Liver (tissue), 9 donors: ENCODE data around the gene HSPA12A. TPM values are rescaled to one million over a fixed set of nuclear protein-coding genes. Genes with fewer than 3 reads are reported as not detected.

ENCODE experiments used
- DNase-seq: peaks from one replicate; pipeline ENCODE4 v3.0.0-alpha.2; 2017; ENCODE audit warnings: low spot score
- H3K27ac ChIP-seq, 2 donors: one replicate each; pipeline ENCODE4 v1.7.0; 2013; ENCODE audit warnings: inconsistent platforms in 2 of 2, low read length in 2 of 2, control low read depth in 1 of 2, low read depth in 1 of 2, mild to moderate bottlenecking in 1 of 2
- H3K27me3 ChIP-seq, 4 donors: one replicate each; pipeline versions ENCODE4 v1.6.1 to v1.7.0; 2013; ENCODE audit warnings: low read length in 3 of 4, inconsistent platforms in 1 of 4, mild to moderate bottlenecking in 1 of 4, moderate library complexity in 1 of 4; ENCODE audit not compliant: control insufficient read depth in 4 of 4, insufficient read depth in 4 of 4
- H3K36me3 ChIP-seq, 4 donors: one replicate each; pipeline versions ENCODE4 v1.6.1 to v1.7.0; 2013; ENCODE audit warnings: low read length in 3 of 4, mild to moderate bottlenecking in 3 of 4, low read depth in 1 of 4, moderate library complexity in 1 of 4; ENCODE audit not compliant: control insufficient read depth in 4 of 4, insufficient read depth in 3 of 4
- H3K4me1 ChIP-seq, 4 donors: one replicate each; pipeline versions ENCODE4 v1.6.1 to v1.7.0; 2013; ENCODE audit warnings: low read length in 3 of 4, mild to moderate bottlenecking in 3 of 4, moderate library complexity in 1 of 4; ENCODE audit not compliant: control insufficient read depth in 4 of 4, insufficient read depth in 4 of 4
- H3K4me3 ChIP-seq, 3 donors: one replicate each; pipeline versions ENCODE4 v1.6.1 to v1.7.0; 2013; ENCODE audit warnings: low read length in 3 of 3, control low read depth in 1 of 3, low read depth in 1 of 3, mild to moderate bottlenecking in 1 of 3
- H3K9ac ChIP-seq, 2 donors: one replicate each; pipeline ENCODE4 v1.7.0; 2013; ENCODE audit warnings: low read length in 2 of 2, mild to moderate bottlenecking in 2 of 2, moderate library complexity in 2 of 2, control low read depth in 1 of 2, low read depth in 1 of 2
- H3K9me3 ChIP-seq, 4 donors: one replicate each; pipeline versions ENCODE4 v1.6.1 to v1.7.0; 2013; ENCODE audit warnings: low read length in 3 of 4; ENCODE audit not compliant: control insufficient read depth in 4 of 4
- CTCF ChIP-seq: fragments of 150-350 bp; IDR thresholded peaks from 2 replicates; pipeline ENCODE4 v1.5.1; 2017; ENCODE audit warnings: improper control_type of control experiment, low read depth, low read length; ENCODE audit not compliant: missing input control
- EGR1 ChIP-seq, 2 donors: IDR thresholded peaks; 2 replicates each; pipeline ENCODE4 v1.6.1; 2016 to 2018; ENCODE audit warnings: antibody characterized with exemption in 2 of 2, low read depth in 2 of 2
- FOXA1 ChIP-seq: IDR thresholded peaks from 2 replicates; pipeline ENCODE4 v1.6.1; 2016; ENCODE audit warnings: antibody characterized with exemption
- FOXA2 ChIP-seq: IDR thresholded peaks from 2 replicates; pipeline ENCODE4 v1.6.1; 2016; ENCODE audit warnings: antibody characterized with exemption
- GABPA ChIP-seq, 2 donors: IDR thresholded peaks in 1 of 2; conservative IDR thresholded peaks in 1 of 2; 2 replicates each; pipeline ENCODE4 v1.6.1; 2016; ENCODE audit warnings: antibody characterized with exemption in 2 of 2, mild to moderate bottlenecking in 1 of 2, moderate library complexity in 1 of 2
- HNF4A ChIP-seq, 2 donors: conservative IDR thresholded peaks; 2 replicates each; pipeline ENCODE4 v1.6.1; 2016; ENCODE audit warnings: antibody characterized with exemption in 2 of 2, mild to moderate bottlenecking in 2 of 2
- HNF4G ChIP-seq: IDR thresholded peaks from 2 replicates; pipeline ENCODE4 v1.6.1; 2016; ENCODE audit warnings: antibody characterized with exemption
- JUND ChIP-seq, 2 donors: IDR thresholded peaks; 2 replicates each; pipeline ENCODE4 v1.6.1; 2016; ENCODE audit warnings: antibody characterized with exemption in 2 of 2
- MAX ChIP-seq: IDR thresholded peaks from 2 replicates; pipeline ENCODE4 v1.6.1; 2016; ENCODE audit warnings: antibody characterized with exemption
- RAD21 ChIP-seq, 2 donors: IDR thresholded peaks; 2 replicates each; pipeline ENCODE4 v1.6.1; 2016; ENCODE audit warnings: antibody characterized with exemption in 2 of 2, mild to moderate bottlenecking in 2 of 2
- REST ChIP-seq: IDR thresholded peaks from 2 replicates; pipeline ENCODE4 v1.6.1; 2016; ENCODE audit warnings: antibody characterized with exemption, mild to moderate bottlenecking
- RXRA ChIP-seq, 2 donors: IDR thresholded peaks; 2 replicates each; pipeline ENCODE4 v1.6.1; 2017 to 2018; ENCODE audit warnings: antibody characterized with exemption in 2 of 2, mild to moderate bottlenecking in 1 of 2
- SP1 ChIP-seq: IDR thresholded peaks from 2 replicates; pipeline ENCODE4 v1.6.1; 2018; ENCODE audit warnings: antibody characterized with exemption, mild to moderate bottlenecking
- TAF1 ChIP-seq: conservative IDR thresholded peaks from 2 replicates; pipeline ENCODE4 v1.6.1; 2016; ENCODE audit warnings: antibody characterized with exemption, mild to moderate bottlenecking
- YY1 ChIP-seq: IDR thresholded peaks from 2 replicates; pipeline ENCODE4 v1.6.1; 2016; ENCODE audit warnings: antibody characterized with exemption, mild to moderate bottlenecking
- ZBTB33 ChIP-seq: IDR thresholded peaks from 2 replicates; pipeline ENCODE4 v1.6.1; 2016; ENCODE audit warnings: antibody characterized with exemption
- WGBS: extraction: QIAGEN DNeasy Blood & Tissue Kit; methylation state at CpG from one replicate; pipeline ENCODE4 v1.1.7; 2013; 5-methylcytosine and 5-hydroxymethylcytosine counted together
- polyA plus RNA-seq, 2 donors: library from polyadenylated mRNA; stranded (reverse) in 1 of 2; unstranded in 1 of 2; fragments of 200-250 nt in 1 of 2; fragments of >200 nt in 1 of 2; fragmentation: Nextera tagmentation in 1 of 2; extraction: Ambion mirVana in 1 of 2; gene quantifications; one replicate each; pipeline versions ENCODE4 v1.2.1 to v1.2.3, GENCODE V29; 2013 to 2015
- total RNA-seq, 2 donors: library from RNA; depleted of rRNA; stranded (reverse); fragments of >200 nt; gene quantifications; one replicate each; pipeline ENCODE4 v1.2.3, GENCODE V29; 2014
- donor health status: healthy.
- donor health status: healthy.
- donor health status: healthy.
- donor health status: healthy.
- donor health status: healthy.

HSPA12A gene
- total and polyA plus RNA-seq, 4 donors, result 1.3 to 4.5 (median 1.6) TPM

GRCh38 chr10:116732573-116732972 lies 9.8 kb downstream of the HSPA12A start (continued):
- TF ChIP-seq REST (no peak), SP1 (no peak), ZBTB33 (no peak), JUND (IDR thresholded peaks at IDR 0.05) (no peak)

- Histone ChIP-seq H3K9me3 (no peaks in the 10 kb centered on the region), H3K9ac (no peak overlapping the region), H3K4me3 (no peak overlapping the region), H3K27ac (no peak overlapping the region), H3K4me1 (no peaks in the 10 kb centered on the region), H3K36me3 (no peaks in the 10 kb centered on the region), H3K27me3 (no peaks in the 10 kb centered on the region)
- TF ChIP-seq REST (no peak), RXRA (IDR thresholded peaks at IDR 0.05) (no peak), JUND (IDR thresholded peaks at IDR 0.05) (no peak), TAF1 (no peak), RAD21 (IDR thresholded peaks at IDR 0.05) (no peak), EGR1 (IDR thresholded peaks at IDR 0.05; ENCODE audit: low read depth in 2 of 2) (no peak), FOXA1 (no peak), MAX (no peak), GABPA (IDR thresholded peaks at IDR 0.05 in 1 of 2, conservative IDR thresholded peaks at IDR 0.05 in 1 of 2) (no peak), YY1 (no peak), CTCF (no peak), HNF4G (no peak), FOXA2 (no peak), HNF4A (conservative IDR thresholded peaks at IDR 0.05) (no peak)
- WGBS, result 87% methylated on average over 14 of the region's 14 CpGs
- DNase-seq, result no peak
These were observed 11.7 kb downstream of the HSPA12A start for GRCh38 chr10:116730464-116731260.
